ENCODE measurements around the gene PIP5K1B. TPM values are rescaled to one million over a fixed set of nuclear protein-coding genes. Genes with fewer than 3 reads are reported as not detected.
A peak's percentile ranks its signal among the peaks of the same experiment; 100 is the strongest.

The PIP5K1B gene
- total RNA-seq, 1 donor from 2014 or later: 71.9 TPM

DNA sequence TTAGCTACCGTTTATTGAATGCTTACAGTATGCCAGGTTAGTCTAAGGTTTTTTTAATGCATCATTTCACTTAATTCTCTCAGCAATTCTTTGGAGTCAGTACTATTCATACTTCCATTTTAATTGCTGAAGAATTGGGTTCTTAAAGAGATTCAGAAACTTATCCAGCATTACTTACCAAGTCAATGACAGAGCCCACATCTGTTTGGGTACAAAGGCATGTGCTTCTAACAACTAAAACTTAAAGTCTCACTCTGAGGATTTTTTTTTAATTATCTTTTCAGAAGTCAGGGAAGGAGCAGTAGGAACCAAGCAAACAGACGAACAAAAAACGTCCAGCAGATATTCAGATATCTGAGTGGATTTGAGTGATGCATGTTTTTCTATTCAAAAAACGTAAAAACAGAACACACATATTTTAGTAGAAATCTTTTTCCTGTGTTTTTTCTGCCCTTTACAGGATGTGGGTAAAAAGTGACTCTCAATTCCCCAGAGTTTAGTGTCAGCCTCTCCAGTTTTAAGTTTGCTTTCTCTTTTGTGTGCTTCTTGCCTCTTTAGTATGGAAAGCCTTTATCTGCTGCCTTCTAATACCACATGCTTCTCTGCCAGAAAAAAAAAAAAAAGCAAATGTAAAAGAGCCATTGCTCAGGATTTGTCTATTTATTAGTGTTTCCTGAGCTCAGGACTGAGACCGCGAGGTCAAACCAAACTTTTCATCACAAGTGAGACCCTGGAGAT, 190.9 kb downstream of the PIP5K1B start:
- TF ChIP-seq, protein P1, sequence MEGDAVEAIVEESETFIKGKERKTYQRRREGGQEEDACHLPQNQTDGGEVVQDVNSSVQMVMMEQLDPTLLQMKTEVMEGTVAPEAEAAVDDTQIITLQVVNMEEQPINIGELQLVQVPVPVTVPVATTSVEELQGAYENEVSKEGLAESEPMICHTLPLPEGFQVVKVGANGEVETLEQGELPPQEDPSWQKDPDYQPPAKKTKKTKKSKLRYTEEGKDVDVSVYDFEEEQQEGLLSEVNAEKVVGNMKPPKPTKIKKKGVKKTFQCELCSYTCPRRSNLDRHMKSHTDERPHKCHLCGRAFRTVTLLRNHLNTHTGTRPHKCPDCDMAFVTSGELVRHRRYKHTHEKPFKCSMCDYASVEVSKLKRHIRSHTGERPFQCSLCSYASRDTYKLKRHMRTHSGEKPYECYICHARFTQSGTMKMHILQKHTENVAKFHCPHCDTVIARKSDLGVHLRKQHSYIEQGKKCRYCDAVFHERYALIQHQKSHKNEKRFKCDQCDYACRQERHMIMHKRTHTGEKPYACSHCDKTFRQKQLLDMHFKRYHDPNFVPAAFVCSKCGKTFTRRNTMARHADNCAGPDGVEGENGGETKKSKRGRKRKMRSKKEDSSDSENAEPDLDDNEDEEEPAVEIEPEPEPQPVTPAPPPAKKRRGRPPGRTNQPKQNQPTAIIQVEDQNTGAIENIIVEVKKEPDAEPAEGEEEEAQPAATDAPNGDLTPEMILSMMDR (IDR thresholded peaks at IDR 0.05; ENCODE audit: borderline replicate concordance): no peak
- Histone ChIP-seq H3K9me3 (replicated peaks) (no peaks in the 10 kb centered on the region), H3K4me1 (peaks cover 65% of the 10 kb centered on the region), H3K4me3 (peak overlapping the region; percentile 14), H3K27me3 (ENCODE audit: low read depth) (no peaks in the 10 kb centered on the region), H3K36me3 (no peaks in the 10 kb centered on the region), H3K27ac (replicated peaks) (peak overlapping the region; percentile 77)
- no peak for DNase-seq
- intact Hi-C loops (cut with micrococcal nuclease): no loop called here

DNA sequence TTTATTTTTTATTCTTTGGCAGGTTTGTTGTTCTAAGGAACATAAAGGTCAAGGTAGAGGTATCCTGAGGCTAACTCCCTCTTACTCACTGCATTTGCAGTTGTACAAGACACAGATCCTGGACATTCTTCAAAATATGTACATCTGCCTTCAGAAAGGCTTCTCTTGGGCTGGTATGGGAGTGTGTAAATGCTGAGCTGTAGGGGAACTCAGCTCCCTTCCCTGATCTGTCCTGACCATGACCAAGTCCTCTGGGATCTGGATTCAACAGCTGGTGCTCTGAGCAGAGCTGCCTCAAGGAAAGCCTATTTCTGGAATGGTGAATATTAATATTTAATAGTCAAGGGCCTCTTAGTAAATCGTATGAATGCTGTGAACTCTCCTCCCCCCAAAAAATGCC, 191.4 kb downstream of the PIP5K1B start:
- no peaks in the 10 kb centered on the region for H3K36me3 ChIP-seq

DNA sequence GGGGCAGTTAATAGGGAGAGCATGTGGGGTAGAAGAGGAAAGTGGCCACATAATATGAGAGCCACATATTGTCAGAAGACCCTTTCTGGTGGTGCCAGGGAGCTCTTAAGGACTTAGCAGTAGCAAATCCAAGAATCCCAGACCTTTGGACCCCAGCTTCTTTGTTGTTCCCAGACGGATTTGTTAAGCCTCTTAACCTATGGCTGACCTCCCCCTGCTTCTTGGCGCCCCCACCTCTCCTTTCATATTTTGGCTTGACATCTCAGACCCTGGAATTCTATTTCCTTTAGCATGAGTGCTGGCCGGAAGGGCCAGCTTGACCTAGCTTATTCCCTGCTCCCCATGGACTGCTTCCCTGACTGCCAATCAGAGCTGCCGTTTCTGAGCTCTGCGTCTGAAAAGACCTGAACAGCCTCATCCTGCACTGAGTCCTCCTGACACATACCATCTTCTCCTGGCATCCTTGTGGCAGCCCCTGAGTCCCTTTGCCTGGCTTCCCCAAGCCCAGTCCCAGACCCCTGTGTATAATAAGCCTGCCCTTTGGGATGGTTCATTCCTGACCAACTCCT, 192.6 kb downstream of the PIP5K1B start:
- Histone ChIP-seq H3K27me3 (ENCODE audit: low read depth) (no peaks in the 10 kb centered on the region), H3K4me3 (no peak overlapping the region), H3K9me3 (replicated peaks) (no peaks in the 10 kb centered on the region), H3K27ac (replicated peaks) (peak overlapping the region; percentile 77), H3K36me3 (no peaks in the 10 kb centered on the region), H3K4me1 (peaks cover 72% of the 10 kb centered on the region)
- intact Hi-C loops (cut with micrococcal nuclease): no loop called here
- TF ChIP-seq, protein P1 (IDR thresholded peaks at IDR 0.05; ENCODE audit: borderline replicate concordance): no peak
- DNase-seq: no peak

More for the DNA sequence above, 191.4 kb downstream of the PIP5K1B start:
- peak overlapping the region; percentile 77 for H3K27ac ChIP-seq (replicated peaks)
- H3K9me3 ChIP-seq (replicated peaks): no peaks in the 10 kb centered on the region
- intact Hi-C loops (cut with micrococcal nuclease): no loop called here
- H3K4me3 ChIP-seq: peak overlapping the region; percentile 14
- DNase-seq: no peak
- H3K4me1 ChIP-seq: peaks cover 65% of the 10 kb centered on the region
- no peaks in the 10 kb centered on the region for H3K27me3 ChIP-seq (ENCODE audit: low read depth)
- TF ChIP-seq, protein P1 (IDR thresholded peaks at IDR 0.05; ENCODE audit: borderline replicate concordance): no peak

DNA sequence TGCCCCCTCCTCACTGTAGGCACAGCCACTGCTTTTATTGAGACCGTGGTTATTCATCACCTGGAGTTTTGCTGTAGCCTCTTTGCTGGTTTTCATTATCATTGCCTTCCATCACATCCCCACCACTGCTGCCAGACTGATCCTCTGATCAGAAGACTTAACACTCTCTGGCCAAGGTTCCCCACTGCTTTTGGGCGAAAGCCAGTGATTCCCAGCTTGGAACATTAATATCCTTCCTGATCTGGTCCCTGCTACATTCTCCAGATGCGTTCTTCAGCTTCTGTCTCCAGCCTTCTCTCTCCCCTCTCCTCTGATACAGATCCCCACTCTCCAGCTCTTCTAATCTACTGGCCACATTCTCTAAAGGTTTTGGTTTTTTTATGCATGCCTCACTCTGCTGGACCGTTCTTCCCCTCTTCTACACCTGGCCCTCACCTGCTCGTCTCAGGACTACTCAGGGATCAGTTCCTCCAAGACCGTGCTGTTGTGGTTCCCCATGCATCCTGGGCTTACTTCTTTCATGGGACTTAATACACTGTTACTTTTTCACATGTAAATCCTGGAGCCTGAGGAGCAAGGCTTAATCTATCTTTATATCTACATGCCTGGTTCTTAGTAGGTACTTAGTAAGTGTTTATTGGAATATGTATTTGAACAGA, 193.9 kb downstream of the PIP5K1B start:
- DNase-seq: no peak
- intact Hi-C loops (cut with micrococcal nuclease): no loop called here
- peak overlapping the region; percentile 77 for H3K27ac ChIP-seq (replicated peaks)
- TF ChIP-seq, protein P1 (IDR thresholded peaks at IDR 0.05; ENCODE audit: borderline replicate concordance): no peak
- no peaks in the 10 kb centered on the region for H3K36me3 ChIP-seq
- H3K4me3 ChIP-seq: no peak overlapping the region
- H3K4me1 ChIP-seq: peaks cover 78% of the 10 kb centered on the region
- no peaks in the 10 kb centered on the region for H3K9me3 ChIP-seq (replicated peaks)
- H3K27me3 ChIP-seq (ENCODE audit: low read depth): no peaks in the 10 kb centered on the region

DNA sequence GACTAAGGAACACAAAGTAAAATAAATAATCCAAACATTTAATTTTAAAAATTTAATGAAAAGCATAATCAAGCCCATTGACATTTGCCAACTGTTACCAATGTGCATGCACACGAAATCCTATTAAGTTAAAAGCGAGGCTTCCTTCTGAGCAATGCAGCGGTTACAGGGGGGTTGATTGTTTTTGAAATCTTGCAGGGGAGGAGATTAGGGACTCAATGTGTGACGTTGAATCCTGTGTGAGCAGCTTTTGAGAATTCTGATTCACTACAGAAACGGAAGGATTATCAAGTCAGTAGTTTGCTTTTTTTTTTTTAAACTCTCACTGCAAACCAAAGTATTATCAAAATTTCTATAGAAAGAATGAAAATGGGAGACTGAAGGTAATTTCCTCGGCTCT, 199.4 kb downstream of the PIP5K1B start:
- intact Hi-C loops (cut with micrococcal nuclease): no loop called here
- TF ChIP-seq, protein P1 (IDR thresholded peaks at IDR 0.05; ENCODE audit: borderline replicate concordance): no peak
- Histone ChIP-seq H3K27ac (replicated peaks) (peak overlapping the region; percentile 21), H3K4me1 (peaks cover 31% of the 10 kb centered on the region), H3K36me3 (no peaks in the 10 kb centered on the region), H3K27me3 (ENCODE audit: low read depth) (no peaks in the 10 kb centered on the region), H3K4me3 (no peak overlapping the region), H3K9me3 (replicated peaks) (no peaks in the 10 kb centered on the region)
- DNase-seq: no peak

Measured in left ventricle myocardium inferior (tissue), 1 donor.